OCI-LY1 (cell line): ENCODE results near the gene LIMCH1.

Source experiments
- H2AFZ ChIP-seq: fragments of 200-600 bp; sonication (generic), shearing (Covaris generic); 2 replicates; pipeline ENCODE4 v1.6.0; 2014; ENCODE audit warnings: antibody characterized with exemption, mild to moderate bottlenecking, low read length
- H3F3A ChIP-seq: fragments of 200-600 bp; sonication (generic), shearing (Covaris generic); 2 replicates; pipeline ENCODE4 v1.6.0; 2014; ENCODE audit warnings: mild to moderate bottlenecking, antibody characterized with exemption, low read length, moderate library complexity; ENCODE audit not compliant: insufficient read depth
- H3K27ac ChIP-seq: fragments of 200-600 bp; sonication (generic); 2 replicates; pipeline ENCODE4 v1.5.1; 2014; ENCODE audit warnings: low read length, mixed run types, mild to moderate bottlenecking, low read depth; ENCODE audit not compliant: poor library complexity, severe bottlenecking
- H3K27me3 ChIP-seq: fragments of 200-600 bp; sonication (generic); 2 replicates; pipeline ENCODE4 v1.6.0; 2014; ENCODE audit warnings: antibody characterized with exemption, mild to moderate bottlenecking, low read length, moderate library complexity; ENCODE audit not compliant: insufficient read depth
- H3K36me3 ChIP-seq: fragments of 200-600 bp; sonication (generic); 2 replicates; pipeline ENCODE4 v1.6.1; 2014; ENCODE audit warnings: mild to moderate bottlenecking, antibody characterized with exemption, low read length, moderate library complexity, mixed read lengths; ENCODE audit not compliant: insufficient read depth
- H3K4me1 ChIP-seq: fragments of 200-600 bp; sonication (generic); 2 replicates; pipeline ENCODE4 v1.5.1; 2014; ENCODE audit warnings: mild to moderate bottlenecking, low read length, moderate library complexity; ENCODE audit not compliant: insufficient read depth, severe bottlenecking
- H3K4me2 ChIP-seq: fragments of 200-600 bp; sonication (generic), shearing (Covaris generic); 2 replicates; pipeline ENCODE4 v1.6.1; 2014; ENCODE audit warnings: low read length
- H3K4me3 ChIP-seq: fragments of 200-600 bp; sonication (generic); 2 replicates; pipeline ENCODE4 v1.5.1; 2014; ENCODE audit warnings: low read length, low read depth, mild to moderate bottlenecking, mixed read lengths; ENCODE audit not compliant: poor library complexity, severe bottlenecking
- H3K79me2 ChIP-seq: fragments of 200-600 bp; shearing (Covaris generic); 2 replicates; pipeline ENCODE4 v1.6.1; 2016; ENCODE audit warnings: mixed run types, low read length, mixed read lengths; ENCODE audit not compliant: insufficient read depth
- H3K9ac ChIP-seq: fragments of 200-600 bp; sonication (generic), shearing (Covaris generic); 2 replicates; pipeline ENCODE4 v1.6.1; 2014; ENCODE audit warnings: mild to moderate bottlenecking, low read length, mixed read lengths
- H3K9me2 ChIP-seq: fragments of 200-600 bp; sonication (generic), shearing (Covaris generic); 2 replicates; pipeline ENCODE4 v1.6.1; 2014; ENCODE audit warnings: low read depth, mild to moderate bottlenecking, low read length, mixed read lengths
- H3K9me3 ChIP-seq: fragments of 200-600 bp; shearing (Covaris generic); 2 replicates; pipeline ENCODE4 v1.6.1; 2014; ENCODE audit warnings: low read length, mixed read lengths
- H4K20me1 ChIP-seq: fragments of 200-600 bp; sonication (generic), shearing (Covaris generic); 2 replicates; pipeline ENCODE4 v1.6.0; 2016; ENCODE audit warnings: mild to moderate bottlenecking, low read length; ENCODE audit not compliant: insufficient read depth
- EZH2 ChIP-seq: fragments of 200-600 bp; sonication (generic), shearing (Covaris generic); IDR thresholded peaks from 2 replicates; pipeline ENCODE4 v1.8.0; 2017; ENCODE audit warnings: borderline replicate concordance, mixed run types, mild to moderate bottlenecking, antibody characterized with exemption, low read length, moderate library complexity, mixed read lengths
- TF ChIP-seq, protein P1 (sequence below): fragments of 200-600 bp; sonication (generic), shearing (Covaris generic); IDR thresholded peaks from 2 replicates; pipeline ENCODE4 v1.5.1; 2017; ENCODE audit warnings: mild to moderate bottlenecking, antibody characterized with exemption, low read length, moderate library complexity, mixed read lengths

LIMCH1 gene

DNA sequence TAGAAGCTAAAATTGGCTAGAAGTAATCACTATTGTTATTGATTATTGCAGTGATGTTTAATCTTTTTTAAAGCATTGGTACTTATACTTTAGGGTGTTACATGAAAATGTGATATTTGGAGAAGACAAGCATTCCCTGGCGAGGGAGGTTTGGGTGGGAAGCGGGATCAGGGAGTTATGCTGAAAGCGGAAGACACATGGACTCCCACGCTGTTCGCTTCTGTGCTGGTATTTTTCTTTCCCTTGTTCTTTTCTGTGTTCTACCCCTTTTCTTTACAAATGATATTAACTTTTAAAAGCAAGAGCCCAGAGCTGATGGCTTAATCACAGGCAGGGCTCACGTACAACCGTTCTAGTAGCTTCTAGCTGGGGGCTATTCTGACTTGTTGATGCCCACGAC lies 148.9 kb downstream of the LIMCH1 start:
- H3K4me3 ChIP-seq: no peak overlapping the region
- no peak overlapping the region for H3K27ac ChIP-seq
- H3K9me3 ChIP-seq: no peaks in the 10 kb centered on the region
- no peaks in the 10 kb centered on the region for H3K9me2 ChIP-seq
- no peaks in the 10 kb centered on the region for H3K4me1 ChIP-seq
- H3F3A ChIP-seq: no peaks in the 10 kb centered on the region
- H2AFZ ChIP-seq: no peak overlapping the region
- H4K20me1 ChIP-seq: no peaks in the 10 kb centered on the region
- no peak for TF ChIP-seq EZH2
- TF ChIP-seq, protein P1, sequence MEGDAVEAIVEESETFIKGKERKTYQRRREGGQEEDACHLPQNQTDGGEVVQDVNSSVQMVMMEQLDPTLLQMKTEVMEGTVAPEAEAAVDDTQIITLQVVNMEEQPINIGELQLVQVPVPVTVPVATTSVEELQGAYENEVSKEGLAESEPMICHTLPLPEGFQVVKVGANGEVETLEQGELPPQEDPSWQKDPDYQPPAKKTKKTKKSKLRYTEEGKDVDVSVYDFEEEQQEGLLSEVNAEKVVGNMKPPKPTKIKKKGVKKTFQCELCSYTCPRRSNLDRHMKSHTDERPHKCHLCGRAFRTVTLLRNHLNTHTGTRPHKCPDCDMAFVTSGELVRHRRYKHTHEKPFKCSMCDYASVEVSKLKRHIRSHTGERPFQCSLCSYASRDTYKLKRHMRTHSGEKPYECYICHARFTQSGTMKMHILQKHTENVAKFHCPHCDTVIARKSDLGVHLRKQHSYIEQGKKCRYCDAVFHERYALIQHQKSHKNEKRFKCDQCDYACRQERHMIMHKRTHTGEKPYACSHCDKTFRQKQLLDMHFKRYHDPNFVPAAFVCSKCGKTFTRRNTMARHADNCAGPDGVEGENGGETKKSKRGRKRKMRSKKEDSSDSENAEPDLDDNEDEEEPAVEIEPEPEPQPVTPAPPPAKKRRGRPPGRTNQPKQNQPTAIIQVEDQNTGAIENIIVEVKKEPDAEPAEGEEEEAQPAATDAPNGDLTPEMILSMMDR: no peak
- H3K27me3 ChIP-seq: no peaks in the 10 kb centered on the region
- H3K36me3 ChIP-seq: no peaks in the 10 kb centered on the region
- H3K4me2 ChIP-seq: no peak overlapping the region
- H3K79me2 ChIP-seq: no peaks in the 10 kb centered on the region
- H3K9ac ChIP-seq: no peak overlapping the region

DNA sequence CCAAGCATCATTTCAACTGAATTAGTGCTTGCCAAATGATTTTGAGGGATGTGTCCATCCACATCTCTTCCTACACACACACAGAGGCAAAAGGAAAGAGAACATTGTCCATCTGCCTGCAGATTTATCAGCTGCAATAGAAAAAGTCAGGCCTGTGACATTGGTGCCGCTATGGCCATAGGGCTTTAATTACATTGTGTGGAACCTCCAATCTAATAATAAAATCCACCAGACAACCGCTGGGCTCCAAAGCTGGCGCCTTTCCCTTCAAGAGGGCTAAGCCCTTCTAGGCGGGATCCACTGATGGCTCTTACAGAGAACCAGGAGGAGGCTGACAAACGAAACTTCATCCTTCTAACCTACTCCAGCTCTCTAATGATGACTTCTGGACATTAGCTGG lies 150.0 kb downstream of the LIMCH1 start:
- Histone ChIP-seq H2AFZ (no peak overlapping the region), H3K9me3 (no peaks in the 10 kb centered on the region), H3K9ac (no peak overlapping the region), H3K4me1 (no peaks in the 10 kb centered on the region), H4K20me1 (no peaks in the 10 kb centered on the region), H3K9me2 (no peaks in the 10 kb centered on the region), H3K27ac (no peak overlapping the region), H3F3A (no peaks in the 10 kb centered on the region), H3K79me2 (no peaks in the 10 kb centered on the region), H3K36me3 (no peaks in the 10 kb centered on the region), H3K27me3 (no peaks in the 10 kb centered on the region), H3K4me2 (no peak overlapping the region), H3K4me3 (no peak overlapping the region)
- TF ChIP-seq, protein P1: no peak
- TF ChIP-seq EZH2: no peak

GRCh38 chr4:41692717-41693345 lies 154.9 kb downstream of the LIMCH1 start:
- Histone ChIP-seq H3K4me2 (no peak overlapping the region), H3K27me3 (no peaks in the 10 kb centered on the region), H3K4me1 (no peaks in the 10 kb centered on the region), H3K27ac (no peak overlapping the region), H3K9me2 (no peaks in the 10 kb centered on the region), H3K9ac (no peak overlapping the region), H3K36me3 (no peaks in the 10 kb centered on the region), H2AFZ (no peak overlapping the region), H3K4me3 (no peak overlapping the region), H3F3A (no peaks in the 10 kb centered on the region), H4K20me1 (no peaks in the 10 kb centered on the region), H3K79me2 (no peaks in the 10 kb centered on the region), H3K9me3 (no peaks in the 10 kb centered on the region)
- TF ChIP-seq EZH2: no peak
- TF ChIP-seq, protein P1: peak; percentile 93
